Testis (tissue), 3 donors: Measurements from ENCODE around the gene TP53AIP1. TPM values are rescaled to one million over a fixed set of nuclear protein-coding genes. Genes with fewer than 3 reads are reported as not detected.

Source experiments
- DNase-seq: peaks from one replicate; pipeline ENCODE4 v3.0.0-alpha.2; 2019
- H3K27ac ChIP-seq, 2 donors: fragments of 200-600 bp; sonication (generic); one replicate each; pipeline ENCODE4 v1.5.1; 2019
- H3K27me3 ChIP-seq: fragments of 200-600 bp; sonication (generic); one replicate; pipeline ENCODE4 v1.5.1; 2019
- H3K36me3 ChIP-seq: fragments of 200-600 bp; sonication (generic); one replicate; pipeline ENCODE4 v1.5.1; 2017; ENCODE audit warnings: low read depth; ENCODE audit errors: missing control alignments
- H3K4me1 ChIP-seq: fragments of 200-600 bp; sonication (generic); one replicate; pipeline ENCODE4 v1.5.1; 2019
- H3K4me3 ChIP-seq, 2 donors: fragments of 200-600 bp; sonication (generic); one replicate each; pipeline ENCODE4 v1.5.1; 2017 to 2019
- H3K9me3 ChIP-seq: fragments of 200-600 bp; sonication (generic); one replicate; pipeline ENCODE4 v1.5.1; 2017
- CTCF ChIP-seq, 3 experiments: fragments of 450-650 bp in 2 of 3; fragments of 200-600 bp in 1 of 3; sonication (generic) in 1 of 3; IDR thresholded peaks; one replicate each; pipeline ENCODE4 v1.5.1; 2016 to 2019; ENCODE audit warnings: antibody characterized with exemption in 3 of 3, mild to moderate bottlenecking in 2 of 3, moderate library complexity in 1 of 3
- POLR2A ChIP-seq: fragments of 450-650 bp; IDR thresholded peaks from one replicate; pipeline ENCODE4 v1.6.1; 2017; ENCODE audit warnings: antibody characterized with exemption, mild to moderate bottlenecking, moderate library complexity
- WGBS, 2 donors: methylation state at CpG; one replicate each; pipeline ENCODE4 v1.1.5; 2018; 5-methylcytosine and 5-hydroxymethylcytosine counted together
- intact Hi-C: fragments of 100-400 bp; cut with DNase I; formaldehyde crosslinking; loops from one replicate; pipeline ENCODE4 v1.15.1; 2023; ENCODE audit warnings: low total_unique reads
- polyA plus RNA-seq: library from polyadenylated mRNA; stranded (reverse); fragments of 350-450 nt; fragmentation: Illumina TruSeq; extraction: RNeasy Lipid Tissue Mini Kit (QIAGEN cat#74804); gene quantifications from one replicate; pipeline ENCODE4 v1.2.3, GENCODE V29; 2014; ENCODE audit warnings: low read depth, low replicate concordance; ENCODE audit not compliant: insufficient read depth
- total RNA-seq, 2 donors: library from RNA; depleted of rRNA; stranded (reverse); fragments of >200 nt; gene quantifications; one replicate each; pipeline ENCODE4 v1.2.3, GENCODE V29; 2016

TP53AIP1 gene
- total and polyA plus RNA-seq, 3 donors from 2014 or later: 0.94 to 1.8 (median 1.1) TPM

DNA sequence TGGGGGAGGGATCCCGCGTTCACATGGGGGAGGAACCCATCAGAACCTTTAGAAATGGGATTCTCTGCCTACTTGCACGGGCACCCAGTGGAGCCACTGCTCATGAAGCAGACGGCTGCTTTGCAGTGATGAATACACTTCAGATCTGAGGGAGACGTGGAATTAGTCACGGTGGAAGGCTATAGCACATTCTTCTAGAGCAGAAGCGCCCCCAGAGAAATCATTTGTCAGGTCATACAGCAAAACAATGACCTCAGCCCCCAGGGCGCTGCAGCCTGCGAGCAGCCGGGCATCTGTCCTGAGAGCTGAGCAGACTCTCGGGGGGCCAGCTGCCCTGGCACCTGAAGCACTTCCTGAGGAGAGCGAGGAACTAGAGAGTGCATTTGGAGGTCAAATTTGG is 12.7 kb downstream of the TP53AIP1 start:
- no peak for DNase-seq
- H3K9me3 ChIP-seq: no peaks in the 10 kb centered on the region
- 65 to 68% methylated on average over 11 to 12 of the region's 12 CpGs for WGBS, 2 donors
- no peaks in the 10 kb centered on the region for H3K4me1 ChIP-seq
- no peaks in the 10 kb centered on the region for H3K36me3 ChIP-seq
- intact Hi-C loops: no loop called here
- no peak overlapping the region for H3K4me3 ChIP-seq
- no peaks in the 10 kb centered on the region for H3K27me3 ChIP-seq
- H3K27ac ChIP-seq: no peak overlapping the region
- no peak for TF ChIP-seq POLR2A
- TF ChIP-seq CTCF (IDR thresholded peaks at IDR 0.05): no peak

GRCh38 chr11:128929468-128929867 is 13.2 kb downstream of the TP53AIP1 start:
- 75 to 80% methylated on average over 4 to 5 of the region's 5 CpGs for WGBS, 2 donors
- TF ChIP-seq CTCF (IDR thresholded peaks at IDR 0.05) (no peak), POLR2A (no peak)
- Histone ChIP-seq H3K27me3 (no peaks in the 10 kb centered on the region), H3K9me3 (no peaks in the 10 kb centered on the region), H3K27ac (no peak overlapping the region), H3K4me1 (no peaks in the 10 kb centered on the region), H3K36me3 (no peaks in the 10 kb centered on the region), H3K4me3 (no peak overlapping the region)
- DNase-seq: no peak
- intact Hi-C loops: no loop called here

DNA sequence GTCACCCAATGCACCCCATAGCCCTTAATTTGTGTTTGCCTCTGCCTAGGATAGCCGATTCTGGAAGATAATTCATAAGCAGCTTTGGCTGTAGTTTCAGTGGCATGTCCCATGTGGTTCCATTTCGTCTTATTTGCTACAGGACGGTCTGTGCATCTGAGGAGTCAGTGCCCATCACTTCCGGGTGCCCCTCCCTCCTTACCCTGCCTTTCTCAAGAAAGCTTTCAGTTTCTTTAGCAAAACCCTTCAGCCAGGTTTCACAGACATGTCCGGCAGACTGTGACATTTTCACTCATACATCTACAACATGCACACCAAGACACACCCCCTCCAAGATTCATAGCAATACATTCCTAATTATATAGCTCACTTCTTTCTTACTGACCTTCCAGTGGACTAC is 14.3 kb downstream of the TP53AIP1 start:
- H3K27ac ChIP-seq: no peak overlapping the region
- H3K36me3 ChIP-seq: no peaks in the 10 kb centered on the region
- no peak overlapping the region for H3K4me3 ChIP-seq
- WGBS, 2 donors: 84 to 88% methylated on average over 5 of the region's 5 CpGs
- no peaks in the 10 kb centered on the region for H3K9me3 ChIP-seq
- intact Hi-C loops: no loop called here
- H3K27me3 ChIP-seq: no peaks in the 10 kb centered on the region
- no peaks in the 10 kb centered on the region for H3K4me1 ChIP-seq
- TF ChIP-seq POLR2A (no peak), CTCF (IDR thresholded peaks at IDR 0.05) (no peak)
- DNase-seq: no peak

- WGBS, 2 donors: 91% methylated on average over 10 to 12 of the region's 12 CpGs
- no peak overlapping the region for H3K4me3 ChIP-seq
- no peaks in the 10 kb centered on the region for H3K36me3 ChIP-seq
- H3K4me1 ChIP-seq: no peaks in the 10 kb centered on the region
- H3K27me3 ChIP-seq: no peaks in the 10 kb centered on the region
- TF ChIP-seq POLR2A (no peak), CTCF (IDR thresholded peaks at IDR 0.05) (no peak)
- intact Hi-C loops: no loop called here
- no peak for DNase-seq
- H3K27ac ChIP-seq: no peak overlapping the region
- no peaks in the 10 kb centered on the region for H3K9me3 ChIP-seq
These were observed 14.9 kb downstream of the TP53AIP1 start for GRCh38 chr11:128927683-128928336.

DNA sequence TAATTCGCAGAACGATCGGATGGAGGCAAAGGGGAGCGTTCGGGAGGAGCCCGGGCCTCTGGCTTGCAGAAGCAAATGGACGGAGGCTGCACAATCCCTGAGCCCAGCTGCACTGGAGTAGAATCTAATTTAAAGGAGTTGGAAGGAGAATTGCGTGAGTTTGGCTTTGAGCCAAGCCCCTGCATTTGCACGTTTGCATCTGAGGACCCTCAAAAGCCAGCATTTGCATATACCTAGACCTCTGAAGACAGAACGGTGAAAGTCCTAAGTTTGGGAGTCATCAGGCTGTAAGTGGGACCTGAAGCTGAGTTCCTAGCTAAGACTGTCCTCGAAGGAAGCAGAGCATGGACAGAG is 15.6 kb downstream of the TP53AIP1 start:
- TF ChIP-seq CTCF (IDR thresholded peaks at IDR 0.05) (no peak), POLR2A (no peak)
- Histone ChIP-seq H3K4me3 (no peak overlapping the region), H3K27me3 (no peaks in the 10 kb centered on the region), H3K9me3 (no peaks in the 10 kb centered on the region), H3K27ac (no peak overlapping the region), H3K4me1 (no peaks in the 10 kb centered on the region), H3K36me3 (no peaks in the 10 kb centered on the region)
- 76 to 87% methylated on average over 11 of the region's 11 CpGs for WGBS, 2 donors
- intact Hi-C loops: no loop called here
- no peak for DNase-seq
